HepG2 (cell line): Measurements from ENCODE around the gene CHCT1. TPM values are rescaled to one million over a fixed set of nuclear protein-coding genes. Genes with fewer than 3 reads are reported as not detected.

Experiments
- ATAC-seq: fragments of 200-7000 bp; cut with Tn5 transposase; 3 replicates; pipeline ENCODE4 v1.9.1; 2020; ENCODE audit warnings: mild to moderate bottlenecking, moderate library complexity
- BruUV-seq: library from RNA; stranded (reverse); fragments of 400-500 nt; replicated peaks from 2 replicates; lab custom pipeline; 2021; lab: Mats Ljungman, UMichigan
- CTCF ChIA-PET: fragments of 300-600 bp; formaldehyde crosslinking; extraction: SDS; loops from one replicate; lab custom pipeline; 2021; ENCODE audit warnings: low total read pairs, inconsistent platforms, low intra/inter-chr PET ratio; lab: Yijun Ruan, JAX
- POLR2A ChIA-PET: fragments of 350-600 bp; sonication (Branson Sonifier 250); formaldehyde crosslinking; loops from one replicate; lab custom pipeline; 2020; ENCODE audit warnings: antibody characterized with exemption, inconsistent platforms; lab: Yijun Ruan, JAX
- DNase-seq: peaks from one replicate; pipeline ENCODE4 v3.0.0-alpha.2; 2015; ENCODE audit warnings: low spot score
- FAIRE-seq: peaks from 3 replicates; lab custom pipeline; 2011; peaks lifted over from hg19 to GRCh38; lab: Jason Lieb, UNC
- H2AFZ ChIP-seq: one replicate; pipeline ENCODE4 v1.6.1; 2011; ENCODE audit warnings: low read length, inconsistent platforms
- H3K27ac ChIP-seq: fragments of 300-600 bp; 3 replicates; pipeline ENCODE4 v1.8.0; 2011; ENCODE audit warnings: mixed run types, mild to moderate bottlenecking, mixed read lengths, low read length, inconsistent platforms; ENCODE audit not compliant: insufficient read depth; ENCODE audit errors: extremely low read length
- H3K27me3 ChIP-seq, 2 experiments: fragments of 200-600 bp in 1 of 2; 2 replicates in 1 of 2; 3 replicates in 1 of 2; pipeline versions ENCODE4 v1.6.0 to v1.8.0; 2011; ENCODE audit warnings: low read length in 2 of 2, mild to moderate bottlenecking in 2 of 2, moderate library complexity in 2 of 2, inconsistent platforms in 1 of 2; ENCODE audit not compliant: insufficient read depth in 2 of 2, control insufficient read depth in 1 of 2
- H3K36me3 ChIP-seq, 2 experiments: fragments of 200-600 bp in 1 of 2; replicated peaks in 1 of 2; 2 replicates in 1 of 2; 3 replicates in 1 of 2; pipeline versions ENCODE4 v1.5.1 to v1.8.0; 2011; ENCODE audit warnings: low read length in 2 of 2, inconsistent platforms in 1 of 2; ENCODE audit not compliant: insufficient read depth in 2 of 2, control insufficient read depth in 1 of 2
- H3K4me1 ChIP-seq: 2 replicates; pipeline ENCODE4 v1.5.1; 2012; ENCODE audit warnings: low read length, inconsistent platforms; ENCODE audit not compliant: insufficient read depth
- H3K4me2 ChIP-seq: 2 replicates; pipeline ENCODE4 v1.6.0; 2011; ENCODE audit warnings: low read depth, low read length, inconsistent platforms
- H3K4me3 ChIP-seq, 3 experiments: fragments of 200-600 bp in 1 of 3; sonication (generic), shearing (Covaris generic) in 1 of 3; replicated peaks in 1 of 3; 2 replicates each; pipeline ENCODE4 v1.5.1; 2011 to 2016; ENCODE audit warnings: low read length in 3 of 3, inconsistent platforms in 2 of 3, low read depth in 2 of 3, mild to moderate bottlenecking in 2 of 3, control low read depth in 1 of 3, mixed read lengths in 1 of 3; ENCODE audit not compliant: insufficient read depth in 1 of 3
- H3K79me2 ChIP-seq: one replicate; pipeline ENCODE4 v1.6.1; 2011; ENCODE audit warnings: low read length, inconsistent platforms; ENCODE audit not compliant: insufficient read depth
- H3K9ac ChIP-seq: 2 replicates; pipeline ENCODE4 v1.6.0; 2011; ENCODE audit warnings: mild to moderate bottlenecking, low read depth, low read length, inconsistent platforms; ENCODE audit not compliant: insufficient read depth
- H3K9me3 ChIP-seq: 2 replicates; pipeline ENCODE4 v1.5.1; 2012; ENCODE audit warnings: mild to moderate bottlenecking, low read length
- H4K20me1 ChIP-seq: 2 replicates; pipeline ENCODE4 v1.6.0; 2011; ENCODE audit warnings: inconsistent platforms, mild to moderate bottlenecking, low read length, moderate library complexity; ENCODE audit not compliant: insufficient read depth
- RBFOX2 ChIP-seq: fragments of 200-400 bp; formaldehyde crosslinking; IDR thresholded peaks from 2 replicates; pipeline ENCODE4 v1.6.1; 2017; ENCODE audit warnings: low read depth, mild to moderate bottlenecking, low read length
- SOX13 ChIP-seq, 3 experiments: fragments of 450-650 bp in 1 of 3; sonication (generic) in 1 of 3; formaldehyde crosslinking in 1 of 3; IDR thresholded peaks in 2 of 3; conservative IDR thresholded peaks in 1 of 3; 2 replicates each; pipeline versions ENCODE4 v1.5.0 to v1.6.1; 2016 to 2020; ENCODE audit warnings: antibody characterized with exemption in 1 of 3, mild to moderate bottlenecking in 1 of 3, missing compliant biosample characterization in 1 of 3, missing genetic modification reagents in 1 of 3, moderate library complexity in 1 of 3
- THRA ChIP-seq: sonication (generic); formaldehyde crosslinking; IDR thresholded peaks from 2 replicates; pipeline ENCODE4 v1.4.0; 2020; ENCODE audit warnings: missing genetic modification reagents, borderline replicate concordance
- ZFP90 ChIP-seq: sonication (generic); formaldehyde crosslinking; IDR thresholded peaks from 2 replicates; pipeline ENCODE4 v1.8.0; 2022; ENCODE audit warnings: missing genetic modification reagents, mild to moderate bottlenecking, inconsistent platforms, borderline replicate concordance
- ZNF704 ChIP-seq: sonication (generic); formaldehyde crosslinking; IDR thresholded peaks from 2 replicates; pipeline ENCODE4 v1.8.1; 2023; ENCODE audit warnings: mild to moderate bottlenecking, inconsistent platforms, moderate library complexity, missing genetic modification reagents, borderline replicate concordance
- WGBS: methylation state at CpG from one replicate; pipeline ENCODE4 v1.1.6; 2017; ENCODE audit warnings: low lambda C conversion rate; 5-methylcytosine and 5-hydroxymethylcytosine counted together
- in situ Hi-C: cut with HindIII; loops from 2 replicates; pipeline ENCODE4 v1.10.0; 2017; ENCODE audit warnings: low pct_unique_long_range_greater_than_20kb; ENCODE audit not compliant: extremely low pct_ligation_motif_present
- intact Hi-C: fragments of 100-400 bp; cut with micrococcal nuclease; formaldehyde crosslinking; loops from one replicate; pipeline ENCODE4 v1.10.0; 2022; ENCODE audit not compliant: unreplicated experiment
- polyA plus RNA-seq, 8 experiments: library from polyadenylated mRNA; depleted of rRNA in 3 of 8; stranded (reverse) in 7 of 8; unstranded in 1 of 8; fragments of >200 nt; fragmentation: Illumina TruSeq in 4 of 8; extraction: Trizol in 4 of 8; gene quantifications; 2 replicates each; pipeline versions ENCODE4 v1.2.1 to v1.2.3, GENCODE V29; 2011 to 2016; ENCODE audit warnings: low read depth in 4 of 8, missing spikeins in 1 of 8, mixed read lengths in 1 of 8; ENCODE audit not compliant: insufficient read depth in 1 of 8
- total RNA-seq, 5 experiments: library from RNA; depleted of rRNA; stranded (reverse); fragments of >200 nt; fragmentation: Illumina TruSeq; extraction: Trizol; gene quantifications; 2 replicates each; pipeline ENCODE4 v1.2.3, GENCODE V29; 2016; ENCODE audit warnings: low read depth in 1 of 5

The CHCT1 gene
- total and polyA plus RNA-seq, 2 of the 13 experiments (the other 11 are each of a cell fraction or from before 2014, with no cell fraction given), result not detected

GRCh38 chr17:60372790-60373483, 49.4 kb upstream of the CHCT1 start:
- Histone ChIP-seq H3K9ac (no peak overlapping the region), H3K4me2 (no peak overlapping the region), H3K9me3 (no peaks in the 10 kb centered on the region), H3K79me2 (peaks cover 29% of the 10 kb centered on the region), H3K4me3 (no peak overlapping the region), H4K20me1 (no peaks in the 10 kb centered on the region), H2AFZ (no peak overlapping the region), H3K4me1 (peaks cover 19% of the 10 kb centered on the region), H3K36me3 (no peaks in the 10 kb centered on the region)
- ATAC-seq (peak; percentile 62), FAIRE-seq (no peak), DNase-seq (no peak)
- no TSS peak for BruUV-seq
- in situ Hi-C loops (no loop called here), intact Hi-C loops (loop anchor here (10.0 kb wide), 1 partner anchor 48 kb away; no protein-coding TSS in a partner anchor)
- WGBS, result 92% methylated on average over 6 of the region's 6 CpGs
- POLR2A ChIA-PET, result interaction anchor here (0.6 to 2.2 kb wide), 4 partner anchors 17 to 309 kb away, joined by 3 to 14 read pairs (median 3); partner anchors contain the start of genes PPM1D and USP32
- TF ChIP-seq THRA (CRISPR knock-in tag) (no peak), SOX13 (IDR thresholded peaks at IDR 0.05) (no peak), SOX13 (CRISPR knock-in tag; conservative IDR thresholded peaks at IDR 0.05 in 1 of 2, IDR thresholded peaks at IDR 0.05 in 1 of 2) (no peak), RBFOX2 (no peak), ZNF704 (CRISPR knock-in tag) (no peak), ZFP90 (no peak)
- TF ChIP-seq, all 625 proteins: peak for 0
- no peak overlapping the region for H3K27ac ChIP-seq
- no peaks in the 10 kb centered on the region for H3K27me3 ChIP-seq
- CTCF ChIA-PET, result no interaction called here
